WI38 (cell line): ENCODE measurements around the gene CLASP1.

Source experiments
- H3K4me3 ChIP-seq: 2 replicates; pipeline ENCODE4 v1.5.1; 2011; ENCODE audit warnings: low read depth, mild to moderate bottlenecking, control low read depth, low read length
- CTCF ChIP-seq: IDR thresholded peaks from 2 replicates; pipeline ENCODE4 v1.5.1; 2012; ENCODE audit warnings: low read depth, mild to moderate bottlenecking, control low read depth, low read length

The CLASP1 gene

DNA sequence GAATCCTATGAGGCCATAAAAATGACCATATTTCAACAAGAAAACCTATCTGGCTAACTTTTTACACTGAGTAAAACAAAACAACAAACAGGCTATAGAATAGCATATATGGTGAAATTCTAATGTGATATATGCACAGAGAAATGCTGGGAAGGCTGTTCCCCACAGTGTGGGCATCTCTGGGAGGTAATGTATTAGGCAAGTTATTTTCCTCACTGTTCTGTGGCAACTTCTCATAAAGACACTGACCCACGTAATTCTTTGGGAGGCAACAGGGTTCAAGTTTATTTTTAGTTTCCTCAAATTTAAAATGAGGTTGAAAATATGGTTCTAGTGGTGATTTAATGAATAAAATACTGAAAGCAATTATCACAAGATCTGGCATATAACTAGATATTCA, 71.9 kb downstream of the CLASP1 start:
- TF ChIP-seq CTCF: no peak
- no peak overlapping the region for H3K4me3 ChIP-seq

GRCh38 chr2:121576263-121576662, 73.0 kb downstream of the CLASP1 start:
- no peak overlapping the region for H3K4me3 ChIP-seq
- no peak for TF ChIP-seq CTCF

GRCh38 chr2:121575800-121576199, 73.5 kb downstream of the CLASP1 start:
- no peak overlapping the region for H3K4me3 ChIP-seq
- no peak for TF ChIP-seq CTCF

- no peak overlapping the region for H3K4me3 ChIP-seq
- TF ChIP-seq CTCF: no peak
Observed at GRCh38 chr2:121570667-121571055, 78.6 kb downstream of the CLASP1 start.

DNA sequence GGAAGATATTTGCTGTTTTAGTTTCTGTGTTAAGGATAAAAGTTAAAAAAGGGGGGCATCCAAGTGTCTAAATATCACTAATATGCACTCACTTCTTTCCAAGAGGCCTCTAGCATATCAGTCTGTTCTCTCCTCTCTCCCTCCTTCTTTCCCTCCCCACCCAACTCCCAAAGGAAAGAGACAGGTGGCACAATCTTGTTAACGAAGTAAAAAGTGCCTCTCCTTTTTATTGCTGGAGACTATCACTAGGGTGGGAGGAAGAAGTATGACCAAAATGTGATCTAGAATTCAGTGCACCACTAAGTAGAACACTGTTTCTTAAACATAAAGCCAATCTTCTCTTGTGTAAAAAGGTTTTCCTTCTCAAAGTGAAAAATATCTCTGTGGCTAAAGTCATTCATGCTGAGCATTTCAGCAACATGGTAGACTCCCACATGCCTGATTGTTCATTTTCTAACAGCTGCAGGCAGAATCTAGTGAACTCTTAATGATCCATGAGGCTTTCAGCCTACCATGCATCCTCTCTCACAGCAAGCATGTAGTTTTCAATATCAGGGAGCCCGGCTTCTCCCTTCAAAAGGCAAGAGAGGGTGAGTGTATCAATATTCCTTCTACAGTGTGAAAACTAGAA, 79.1 kb downstream of the CLASP1 start:
- no peak for TF ChIP-seq CTCF
- H3K4me3 ChIP-seq: no peak overlapping the region

GRCh38 chr2:121567957-121568409, 81.3 kb downstream of the CLASP1 start:
- TF ChIP-seq CTCF: no peak
- H3K4me3 ChIP-seq: no peak overlapping the region

DNA sequence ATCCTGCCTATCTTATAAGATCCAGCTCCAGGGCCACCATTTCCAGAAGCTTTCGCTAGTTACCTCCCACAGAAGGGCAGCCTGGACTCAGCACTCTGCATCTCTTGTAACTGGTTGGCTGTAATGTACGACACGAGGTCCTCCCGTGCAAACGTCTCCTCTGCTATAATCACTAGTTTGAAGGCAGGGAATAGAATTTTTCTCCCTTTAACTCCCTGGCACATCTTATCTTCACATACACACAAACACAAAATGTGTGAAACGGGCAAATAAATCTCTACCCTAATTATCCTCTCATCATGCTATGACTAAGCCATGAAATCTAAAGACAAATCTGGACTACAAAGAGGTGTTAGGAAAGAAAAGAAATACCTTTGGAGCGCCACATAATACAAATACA, 81.8 kb downstream of the CLASP1 start:
- H3K4me3 ChIP-seq: no peak overlapping the region
- no peak for TF ChIP-seq CTCF
